OCI-LY1 (cell line): Measurements from ENCODE around the gene TMEM37.

Experiments used
- H2AFZ ChIP-seq: fragments of 200-600 bp; sonication (generic), shearing (Covaris generic); 2 replicates; pipeline ENCODE4 v1.6.0; 2014; ENCODE audit warnings: antibody characterized with exemption, mild to moderate bottlenecking, low read length
- H3F3A ChIP-seq: fragments of 200-600 bp; sonication (generic), shearing (Covaris generic); 2 replicates; pipeline ENCODE4 v1.6.0; 2014; ENCODE audit warnings: mild to moderate bottlenecking, antibody characterized with exemption, low read length, moderate library complexity; ENCODE audit not compliant: insufficient read depth
- H3K27ac ChIP-seq: fragments of 200-600 bp; sonication (generic); 2 replicates; pipeline ENCODE4 v1.5.1; 2014; ENCODE audit warnings: low read length, mixed run types, mild to moderate bottlenecking, low read depth; ENCODE audit not compliant: poor library complexity, severe bottlenecking
- H3K27me3 ChIP-seq: fragments of 200-600 bp; sonication (generic); 2 replicates; pipeline ENCODE4 v1.6.0; 2014; ENCODE audit warnings: antibody characterized with exemption, mild to moderate bottlenecking, low read length, moderate library complexity; ENCODE audit not compliant: insufficient read depth
- H3K36me3 ChIP-seq: fragments of 200-600 bp; sonication (generic); 2 replicates; pipeline ENCODE4 v1.6.1; 2014; ENCODE audit warnings: mild to moderate bottlenecking, antibody characterized with exemption, low read length, moderate library complexity, mixed read lengths; ENCODE audit not compliant: insufficient read depth
- H3K4me1 ChIP-seq: fragments of 200-600 bp; sonication (generic); 2 replicates; pipeline ENCODE4 v1.5.1; 2014; ENCODE audit warnings: mild to moderate bottlenecking, low read length, moderate library complexity; ENCODE audit not compliant: insufficient read depth, severe bottlenecking
- H3K4me2 ChIP-seq: fragments of 200-600 bp; sonication (generic), shearing (Covaris generic); 2 replicates; pipeline ENCODE4 v1.6.1; 2014; ENCODE audit warnings: low read length
- H3K4me3 ChIP-seq: fragments of 200-600 bp; sonication (generic); 2 replicates; pipeline ENCODE4 v1.5.1; 2014; ENCODE audit warnings: low read length, low read depth, mild to moderate bottlenecking, mixed read lengths; ENCODE audit not compliant: poor library complexity, severe bottlenecking
- H3K79me2 ChIP-seq: fragments of 200-600 bp; shearing (Covaris generic); 2 replicates; pipeline ENCODE4 v1.6.1; 2016; ENCODE audit warnings: mixed run types, low read length, mixed read lengths; ENCODE audit not compliant: insufficient read depth
- H3K9ac ChIP-seq: fragments of 200-600 bp; sonication (generic), shearing (Covaris generic); 2 replicates; pipeline ENCODE4 v1.6.1; 2014; ENCODE audit warnings: mild to moderate bottlenecking, low read length, mixed read lengths
- H3K9me2 ChIP-seq: fragments of 200-600 bp; sonication (generic), shearing (Covaris generic); 2 replicates; pipeline ENCODE4 v1.6.1; 2014; ENCODE audit warnings: low read depth, mild to moderate bottlenecking, low read length, mixed read lengths
- H3K9me3 ChIP-seq: fragments of 200-600 bp; shearing (Covaris generic); 2 replicates; pipeline ENCODE4 v1.6.1; 2014; ENCODE audit warnings: low read length, mixed read lengths
- H4K20me1 ChIP-seq: fragments of 200-600 bp; sonication (generic), shearing (Covaris generic); 2 replicates; pipeline ENCODE4 v1.6.0; 2016; ENCODE audit warnings: mild to moderate bottlenecking, low read length; ENCODE audit not compliant: insufficient read depth
- CTCF ChIP-seq: fragments of 200-600 bp; sonication (generic), shearing (Covaris generic); IDR thresholded peaks from 2 replicates; pipeline ENCODE4 v1.5.1; 2017; ENCODE audit warnings: mild to moderate bottlenecking, antibody characterized with exemption, low read length, moderate library complexity, mixed read lengths
- EZH2 ChIP-seq: fragments of 200-600 bp; sonication (generic), shearing (Covaris generic); IDR thresholded peaks from 2 replicates; pipeline ENCODE4 v1.8.0; 2017; ENCODE audit warnings: borderline replicate concordance, mixed run types, mild to moderate bottlenecking, antibody characterized with exemption, low read length, moderate library complexity, mixed read lengths

TMEM37 gene

GRCh38 chr2:119421304-119421703 is 10.3 kb upstream of the TMEM37 start:
- H3K9me3 ChIP-seq: no peaks in the 10 kb centered on the region
- H3K4me3 ChIP-seq: no peak overlapping the region
- H3K9ac ChIP-seq: no peak overlapping the region
- TF ChIP-seq EZH2 (no peak), CTCF (no peak)
- no peaks in the 10 kb centered on the region for H3K4me1 ChIP-seq
- no peak overlapping the region for H2AFZ ChIP-seq
- no peak overlapping the region for H3K27ac ChIP-seq
- no peak overlapping the region for H3K4me2 ChIP-seq
- H3F3A ChIP-seq: no peaks in the 10 kb centered on the region
- H4K20me1 ChIP-seq: no peaks in the 10 kb centered on the region
- no peaks in the 10 kb centered on the region for H3K79me2 ChIP-seq
- peaks cover 3% of the 10 kb centered on the region; the same call in 1 of the 2 replicates for H3K27me3 ChIP-seq
- H3K9me2 ChIP-seq: no peaks in the 10 kb centered on the region
- H3K36me3 ChIP-seq: no peaks in the 10 kb centered on the region

- H3K4me2 ChIP-seq: no peak overlapping the region
- no peaks in the 10 kb centered on the region for H3K79me2 ChIP-seq
- no peak overlapping the region for H2AFZ ChIP-seq
- no peaks in the 10 kb centered on the region for H3K9me3 ChIP-seq
- no peaks in the 10 kb centered on the region for H3K4me1 ChIP-seq
- H3K4me3 ChIP-seq: no peak overlapping the region
- H4K20me1 ChIP-seq: no peaks in the 10 kb centered on the region
- H3K9me2 ChIP-seq: no peaks in the 10 kb centered on the region
- no peak overlapping the region for H3K27ac ChIP-seq
- H3K9ac ChIP-seq: no peak overlapping the region
- peaks cover 3% of the 10 kb centered on the region; the same call in 1 of the 2 replicates for H3K27me3 ChIP-seq
- TF ChIP-seq EZH2 (no peak), CTCF (no peak)
- H3K36me3 ChIP-seq: no peaks in the 10 kb centered on the region
- H3F3A ChIP-seq: no peaks in the 10 kb centered on the region
Observed at GRCh38 chr2:119421741-119422140, 9.9 kb upstream of the TMEM37 start.

GRCh38 chr2:119422360-119423107 is 9.1 kb upstream of the TMEM37 start:
- Histone ChIP-seq H3F3A (no peaks in the 10 kb centered on the region), H3K27me3 (peaks cover 3% of the 10 kb centered on the region; the same call in 1 of the 2 replicates), H4K20me1 (no peaks in the 10 kb centered on the region), H3K36me3 (no peaks in the 10 kb centered on the region), H3K79me2 (no peaks in the 10 kb centered on the region), H3K4me1 (no peaks in the 10 kb centered on the region), H3K9me3 (no peaks in the 10 kb centered on the region), H3K4me3 (no peak overlapping the region), H3K9ac (no peak overlapping the region), H3K9me2 (no peaks in the 10 kb centered on the region), H3K27ac (no peak overlapping the region), H2AFZ (no peak overlapping the region), H3K4me2 (no peak overlapping the region)
- TF ChIP-seq CTCF (no peak), EZH2 (no peak)
